ENCODE measurements around the gene ITGB2. TPM values are rescaled to one million over a fixed set of nuclear protein-coding genes. Genes with fewer than 3 reads are reported as not detected.

ITGB2 gene
- total RNA-seq, 5 donors from 2014 or later (not counting 1 experiment from before 2014, with no cell fraction given): 249 to 498 (median 304) TPM

GRCh38 chr21:44898851-44899767 is 21.6 kb downstream of the ITGB2 start:
- Histone ChIP-seq H3K27ac (ENCODE audit: low read length) (no peak overlapping the region), H3K9me3 (no peaks in the 10 kb centered on the region), H3K36me3 (ENCODE audit: control insufficient read depth in 2 of 2, extremely low read depth in 1 of 2, insufficient read depth in 1 of 2, low read length in 1 of 2) (peaks cover 50 to 96% of the 10 kb centered on the region in 2 donors), H3K4me1 (ENCODE audit: control insufficient read depth in 1 of 2, extremely low read depth in 1 of 2, insufficient read depth in 2 of 2, low read length in 2 of 2) (peaks cover 0 to 22% of the 10 kb centered on the region in 2 experiments), H3K27me3 (replicated peaks in 1 of 2; ENCODE audit: control insufficient read depth in 2 of 2, extremely low read depth in 1 of 2, insufficient read depth in 2 of 2, low read length in 1 of 2) (no peaks in the 10 kb centered on the region), H3K4me3 (ENCODE audit: control insufficient read depth in 1 of 2, extremely low read depth in 1 of 2, low read length in 1 of 2) (no peak overlapping the region)
- DNase-seq (no peak), ATAC-seq (replicated peaks in 1 of 4) (no peak)
- H3K4me3 Mint-ChIP-seq: no peak overlapping the region
- H3K27ac Mint-ChIP-seq: no peak overlapping the region
- peaks cover 6 to 14% (median 8%) of the 10 kb centered on the region in 3 donors for H3K4me1 Mint-ChIP-seq
- CTCF ChIA-PET: interaction anchor here in 1 of 2 donors (0.6 kb wide), 1 partner anchor 33 kb away, joined by 7 read pairs; no protein-coding TSS in a partner anchor
- no peaks in the 10 kb centered on the region for H3K27me3 Mint-ChIP-seq
- POLR2A ChIA-PET: interaction anchor here in 1 of 2 donors (0.6 kb wide), 2 partner anchors 20 to 89 kb away, joined by 3 to 6 read pairs; no protein-coding TSS in a partner anchor
- no peaks in the 10 kb centered on the region for H3K9me3 Mint-ChIP-seq
- 91% methylated on average over 44 of the region's 49 CpGs for WGBS (ENCODE audit: insufficient coverage)
- H3K36me3 Mint-ChIP-seq: peaks cover 49% of the 10 kb centered on the region

GRCh38 chr21:44898011-44898488 is 22.6 kb downstream of the ITGB2 start:
- no peaks in the 10 kb centered on the region for H3K27me3 ChIP-seq (replicated peaks in 1 of 2; ENCODE audit: control insufficient read depth in 2 of 2, extremely low read depth in 1 of 2, insufficient read depth in 2 of 2, low read length in 1 of 2)
- peaks cover 0 to 33% of the 10 kb centered on the region in 2 experiments for H3K4me1 ChIP-seq (ENCODE audit: control insufficient read depth in 1 of 2, extremely low read depth in 1 of 2, insufficient read depth in 2 of 2, low read length in 2 of 2)
- H3K4me3 ChIP-seq (ENCODE audit: control insufficient read depth in 1 of 2, extremely low read depth in 1 of 2, low read length in 1 of 2): no peak overlapping the region
- 91% methylated on average over 11 of the region's 13 CpGs for WGBS (ENCODE audit: insufficient coverage)
- Mint-ChIP-seq H3K9me3 (no peaks in the 10 kb centered on the region), H3K36me3 (peaks cover 51% of the 10 kb centered on the region), H3K27me3 (no peaks in the 10 kb centered on the region), H3K4me1 (peaks cover 10 to 22% (median 16%) of the 10 kb centered on the region in 3 donors), H3K27ac (peak overlapping the region in 1 of 2 donors; percentile 22), H3K4me3 (no peak overlapping the region)
- peak overlapping the region; percentile 5 for H3K27ac ChIP-seq (ENCODE audit: low read length)
- CTCF ChIA-PET: interaction anchor here (0.6 to 0.9 kb wide), 2 partner anchors 34 to 40 kb away, joined by 3 to 7 read pairs; no protein-coding TSS in a partner anchor
- no peak for DNase-seq
- H3K36me3 ChIP-seq (ENCODE audit: control insufficient read depth in 2 of 2, extremely low read depth in 1 of 2, insufficient read depth in 1 of 2, low read length in 1 of 2): peaks cover 46 to 94% of the 10 kb centered on the region in 2 donors
- POLR2A ChIA-PET: interaction anchor here in 1 of 2 donors (0.7 kb wide), 1 partner anchor 392 kb away, joined by 3 read pairs; no protein-coding TSS in a partner anchor
- no peak for ATAC-seq (replicated peaks in 1 of 4)
- H3K9me3 ChIP-seq: no peaks in the 10 kb centered on the region

- Histone ChIP-seq H3K27me3 (replicated peaks in 1 of 2; ENCODE audit: control insufficient read depth in 2 of 2, extremely low read depth in 1 of 2, insufficient read depth in 2 of 2, low read length in 1 of 2) (no peaks in the 10 kb centered on the region), H3K36me3 (ENCODE audit: control insufficient read depth in 2 of 2, extremely low read depth in 1 of 2, insufficient read depth in 1 of 2, low read length in 1 of 2) (peaks cover 43 to 91% of the 10 kb centered on the region in 2 donors), H3K27ac (ENCODE audit: low read length) (no peak overlapping the region), H3K4me1 (ENCODE audit: control insufficient read depth in 1 of 2, extremely low read depth in 1 of 2, insufficient read depth in 2 of 2, low read length in 2 of 2) (peaks cover 3 to 36% of the 10 kb centered on the region in 2 experiments), H3K9me3 (no peaks in the 10 kb centered on the region), H3K4me3 (ENCODE audit: control insufficient read depth in 1 of 2, extremely low read depth in 1 of 2, low read length in 1 of 2) (no peak overlapping the region)
- CTCF ChIA-PET: interaction anchor here in 1 of 2 donors (0.8 to 0.9 kb wide), 2 partner anchors 30 to 40 kb away, joined by 3 read pairs; no protein-coding TSS in a partner anchor
- no peak for DNase-seq
- POLR2A ChIA-PET: interaction anchor here in 1 of 2 donors (0.7 kb wide), 1 partner anchor 393 kb away, joined by 3 read pairs; no protein-coding TSS in a partner anchor
- Mint-ChIP-seq H3K4me1 (peaks cover 13 to 23% (median 17%) of the 10 kb centered on the region in 3 donors), H3K27me3 (no peaks in the 10 kb centered on the region), H3K9me3 (no peaks in the 10 kb centered on the region), H3K4me3 (no peak overlapping the region), H3K36me3 (peaks cover 46% of the 10 kb centered on the region), H3K27ac (no peak overlapping the region)
- ATAC-seq (replicated peaks in 1 of 4): peak; percentile 14 to 41 (median 22)
- 89% methylated on average over 7 of the region's 21 CpGs for WGBS (ENCODE audit: insufficient coverage)
Measured at GRCh38 chr21:44897326-44898010, 23.2 kb downstream of the ITGB2 start.

- ChIA-PET POLR2A (no interaction called here), CTCF (interaction anchor here (0.7 to 0.9 kb wide), 3 partner anchors 30 to 586 kb away, joined by 3 to 6 read pairs (median 3); no protein-coding TSS in a partner anchor)
- ATAC-seq (replicated peaks in 1 of 4) (no peak), DNase-seq (no peak)
- no peak overlapping the region for H3K27ac Mint-ChIP-seq
- Histone ChIP-seq H3K27me3 (replicated peaks in 1 of 2; ENCODE audit: control insufficient read depth in 2 of 2, extremely low read depth in 1 of 2, insufficient read depth in 2 of 2, low read length in 1 of 2) (no peaks in the 10 kb centered on the region), H3K4me3 (ENCODE audit: control insufficient read depth in 1 of 2, extremely low read depth in 1 of 2, low read length in 1 of 2) (no peak overlapping the region), H3K27ac (ENCODE audit: low read length) (no peak overlapping the region), H3K36me3 (ENCODE audit: control insufficient read depth in 2 of 2, extremely low read depth in 1 of 2, insufficient read depth in 1 of 2, low read length in 1 of 2) (peaks cover 42 to 88% of the 10 kb centered on the region in 2 donors), H3K9me3 (no peaks in the 10 kb centered on the region), H3K4me1 (ENCODE audit: control insufficient read depth in 1 of 2, extremely low read depth in 1 of 2, insufficient read depth in 2 of 2, low read length in 2 of 2) (peaks cover 3 to 41% of the 10 kb centered on the region in 2 experiments)
- WGBS (ENCODE audit: insufficient coverage): 89% methylated on average over 24 of the region's 25 CpGs
- peaks cover 14 to 24% (median 21%) of the 10 kb centered on the region in 3 donors for H3K4me1 Mint-ChIP-seq
- no peak overlapping the region for H3K4me3 Mint-ChIP-seq
- H3K9me3 Mint-ChIP-seq: no peaks in the 10 kb centered on the region
- H3K27me3 Mint-ChIP-seq: no peaks in the 10 kb centered on the region
- H3K36me3 Mint-ChIP-seq: peaks cover 38% of the 10 kb centered on the region
Measured at GRCh38 chr21:44896561-44897286, 24.0 kb downstream of the ITGB2 start.

- Histone ChIP-seq H3K4me3 (ENCODE audit: control insufficient read depth in 1 of 2, extremely low read depth in 1 of 2, low read length in 1 of 2) (no peak overlapping the region), H3K27me3 (replicated peaks in 1 of 2; ENCODE audit: control insufficient read depth in 2 of 2, extremely low read depth in 1 of 2, insufficient read depth in 2 of 2, low read length in 1 of 2) (no peaks in the 10 kb centered on the region), H3K27ac (ENCODE audit: low read length) (no peak overlapping the region), H3K36me3 (ENCODE audit: control insufficient read depth in 2 of 2, extremely low read depth in 1 of 2, insufficient read depth in 1 of 2, low read length in 1 of 2) (peaks cover 37 to 88% of the 10 kb centered on the region in 2 donors), H3K9me3 (no peaks in the 10 kb centered on the region), H3K4me1 (ENCODE audit: control insufficient read depth in 1 of 2, extremely low read depth in 1 of 2, insufficient read depth in 2 of 2, low read length in 2 of 2) (peaks cover 3 to 50% of the 10 kb centered on the region in 2 experiments)
- Mint-ChIP-seq H3K9me3 (no peaks in the 10 kb centered on the region), H3K27ac (peak overlapping the region; percentile 44 to 71), H3K27me3 (no peaks in the 10 kb centered on the region), H3K4me1 (peaks cover 14 to 24% (median 21%) of the 10 kb centered on the region in 3 donors), H3K36me3 (peaks cover 34% of the 10 kb centered on the region), H3K4me3 (no peak overlapping the region)
- POLR2A ChIA-PET: no interaction called here
- WGBS (ENCODE audit: insufficient coverage): 94% methylated on average over 3 of the region's 11 CpGs
- ATAC-seq (replicated peaks in 1 of 4) (no peak), DNase-seq (no peak)
- CTCF ChIA-PET: interaction anchor here in 1 of 2 donors (1.0 kb wide), 1 partner anchor 37 kb away, joined by 5 read pairs; no protein-coding TSS in a partner anchor
Measured at GRCh38 chr21:44895859-44896258, 24.8 kb downstream of the ITGB2 start.

Measured in T-cell (primary cell).